Inferior parietal cortex (tissue), 1 donor: ENCODE measurements around the gene STARD10.
"Not testable (repeated sequence)": the region's sequence is repeated elsewhere in the genome, so short reads cannot be mapped to it uniquely, and the experiment has no call there.

ENCODE experiments used
- DNase-seq: peaks from one replicate; pipeline ENCODE4 v3.0.0-alpha.2; 2016; ENCODE audit errors: extremely low spot score

STARD10 gene

GRCh38 chr11:72826191-72826941 lies 32.5 kb upstream of the STARD10 start:
- no peak for DNase-seq

DNA sequence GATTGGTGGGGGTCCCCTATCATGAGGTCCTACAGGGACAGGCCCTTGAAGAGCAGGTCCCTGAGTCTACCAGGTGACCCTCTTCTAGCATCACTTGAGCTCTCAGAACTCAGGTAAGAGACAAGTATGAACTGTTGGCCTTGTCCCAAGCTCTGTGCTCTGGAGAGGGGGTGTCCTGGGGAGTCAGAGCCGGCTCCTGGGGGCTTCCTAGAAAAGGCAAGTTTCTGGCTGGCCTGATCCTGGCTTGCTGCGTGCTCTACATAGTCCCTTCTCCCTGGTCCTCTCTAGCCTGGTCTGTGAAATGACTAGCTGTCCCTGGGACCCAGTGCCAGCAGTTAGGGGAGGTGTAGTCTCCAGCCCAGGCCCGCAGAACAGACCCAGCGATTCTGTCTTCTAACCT lies 31.8 kb upstream of the STARD10 start:
- no peak for DNase-seq

GRCh38 chr11:72824811-72825505 lies 31.1 kb upstream of the STARD10 start:
- DNase-seq, result no peak

DNA sequence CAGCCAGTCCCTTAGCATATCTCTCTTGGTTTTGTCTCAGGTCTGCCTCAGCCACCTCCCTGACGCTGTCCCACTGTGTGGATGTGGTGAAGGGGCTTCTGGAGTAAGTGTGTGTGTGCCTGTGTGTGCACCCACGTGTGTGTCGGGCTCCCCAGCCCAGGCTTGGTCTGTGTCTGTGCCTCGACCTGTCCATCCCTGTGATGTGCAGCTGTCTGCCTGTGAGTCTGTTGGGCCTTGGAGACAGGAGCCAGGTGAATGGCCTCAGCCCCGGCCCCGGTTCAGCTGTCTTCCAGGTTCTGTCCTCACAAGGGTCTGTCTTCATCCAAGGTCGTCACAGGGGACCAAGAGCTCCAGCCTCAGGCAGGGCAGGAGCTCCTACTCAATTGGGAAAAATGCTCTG lies 30.2 kb upstream of the STARD10 start:
- no peak for DNase-seq

DNA sequence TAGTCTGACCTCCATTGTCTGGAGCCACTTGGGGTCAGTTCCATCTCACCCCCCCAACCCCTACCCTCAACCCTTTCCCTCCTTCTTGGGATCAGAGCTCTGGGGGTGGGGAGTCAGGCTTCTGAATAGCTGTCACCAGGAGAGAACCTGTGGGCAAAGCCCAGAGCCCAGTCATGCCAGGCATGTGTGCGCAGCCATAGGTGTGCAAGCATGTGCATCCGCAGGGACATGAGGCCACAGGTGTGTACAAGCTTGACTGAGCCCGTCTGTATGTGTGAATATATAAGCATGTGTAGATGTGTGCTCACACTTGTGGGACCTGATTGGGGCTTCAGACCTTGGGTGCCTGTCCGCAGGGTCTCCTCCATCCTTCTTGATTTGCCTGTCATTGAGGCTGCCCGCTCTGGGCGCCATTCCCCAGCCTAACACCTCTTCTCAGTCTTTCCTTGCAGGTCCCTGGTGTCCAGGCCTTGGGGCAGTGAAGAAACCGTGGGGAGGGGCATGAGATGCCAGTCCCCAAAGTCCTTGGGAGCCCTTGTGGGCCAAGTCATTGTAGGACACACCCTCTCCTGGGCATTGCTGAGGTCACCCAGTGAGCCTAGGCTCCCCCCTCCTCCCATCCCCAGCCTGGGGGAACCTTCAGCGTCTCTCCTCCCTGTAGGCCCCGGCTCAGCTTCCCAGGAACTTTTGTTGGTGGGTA lies 29.4 kb upstream of the STARD10 start:
- no peak for DNase-seq

- DNase-seq, result peak; percentile 82
These were observed 28.3 kb upstream of the STARD10 start for GRCh38 chr11:72821920-72822799.

GRCh38 chr11:72821221-72821919 lies 27.5 kb upstream of the STARD10 start:
- DNase-seq, result no peak

DNA sequence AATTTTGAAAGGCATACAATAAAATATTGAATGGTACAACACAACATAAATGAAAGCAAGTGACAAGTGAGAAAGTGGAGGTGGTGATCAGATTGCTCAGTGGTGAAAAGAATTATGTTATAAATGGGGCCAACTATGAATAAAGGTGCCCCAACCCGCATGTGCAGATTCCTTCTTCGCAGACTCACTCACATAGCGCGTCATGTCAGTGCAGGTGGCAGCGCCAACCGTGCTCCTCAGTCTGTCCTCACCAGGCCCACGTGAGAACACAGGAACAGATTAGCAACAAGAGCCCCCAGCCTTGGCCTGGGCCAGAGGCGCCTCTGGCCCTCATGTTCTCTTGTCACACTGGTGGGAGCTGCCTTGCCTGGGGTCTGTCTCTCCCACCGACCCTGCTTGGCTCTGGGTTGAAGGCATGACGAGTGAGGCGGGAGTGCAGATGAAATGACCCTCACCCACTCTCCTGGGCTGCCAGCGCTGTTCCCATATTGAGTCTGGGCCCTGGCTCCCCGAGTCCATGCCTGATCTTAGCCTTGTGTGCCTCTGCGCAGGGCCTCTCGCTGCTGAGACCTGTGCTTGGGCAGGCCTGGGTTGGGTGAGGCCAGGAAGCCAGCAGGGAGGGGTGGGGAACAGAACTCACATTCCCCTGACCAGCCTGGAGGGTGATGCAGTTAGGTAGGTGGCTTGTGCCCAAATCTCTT lies 26.7 kb upstream of the STARD10 start:
- no peak for DNase-seq

DNA sequence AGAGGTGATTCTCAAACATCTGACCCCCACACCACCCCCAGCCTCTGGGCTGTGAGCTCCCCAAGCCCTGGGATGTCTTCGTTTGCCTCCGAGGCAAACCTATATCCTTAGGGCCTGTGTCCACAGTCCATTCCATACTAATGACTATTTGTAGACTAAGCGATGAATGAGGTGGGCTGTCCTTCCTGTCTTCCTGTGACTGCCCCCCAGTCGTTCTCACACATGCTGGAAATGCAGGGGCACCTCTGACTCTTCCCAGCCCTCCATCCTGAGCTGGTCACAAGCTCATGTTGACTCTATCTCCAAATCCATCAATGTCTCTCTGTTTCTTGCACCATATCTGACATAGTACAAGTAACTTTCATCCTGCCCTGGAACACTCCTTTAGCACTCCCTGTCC lies 25.1 kb upstream of the STARD10 start:
- no peak for DNase-seq

- DNase-seq, result no peak
These were observed 24.1 kb upstream of the STARD10 start for GRCh38 chr11:72817966-72818365.

DNA sequence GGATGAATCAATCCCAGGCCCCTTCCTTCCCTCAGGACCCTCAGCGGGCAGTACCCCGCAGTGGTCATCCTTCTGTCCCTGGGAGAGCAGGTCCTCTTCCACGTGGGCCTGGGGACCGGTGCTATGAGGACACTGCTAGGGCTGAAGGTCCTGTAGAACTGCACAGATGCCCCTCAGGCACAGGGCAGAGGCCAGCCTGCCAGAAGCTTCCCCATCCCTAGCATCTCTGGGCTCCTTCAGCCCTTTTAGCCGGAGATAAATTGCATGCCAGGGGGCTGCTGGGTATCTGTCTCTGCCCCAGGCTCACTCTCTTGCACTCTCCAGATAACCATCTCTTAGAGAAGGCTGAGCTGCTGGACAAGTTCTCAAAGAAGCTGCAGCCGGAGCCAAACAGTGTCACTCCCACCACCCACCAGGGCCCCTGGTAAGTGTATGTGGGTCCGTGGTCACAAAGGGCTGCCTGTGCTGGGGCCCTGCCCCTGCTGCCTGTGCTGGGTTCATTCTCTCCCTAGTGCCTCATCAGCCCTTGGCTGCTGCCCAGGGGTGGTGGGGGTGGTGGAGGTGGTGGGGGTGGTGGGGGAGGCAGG lies 22.6 kb upstream of the STARD10 start:
- DNase-seq, result no peak

DNA sequence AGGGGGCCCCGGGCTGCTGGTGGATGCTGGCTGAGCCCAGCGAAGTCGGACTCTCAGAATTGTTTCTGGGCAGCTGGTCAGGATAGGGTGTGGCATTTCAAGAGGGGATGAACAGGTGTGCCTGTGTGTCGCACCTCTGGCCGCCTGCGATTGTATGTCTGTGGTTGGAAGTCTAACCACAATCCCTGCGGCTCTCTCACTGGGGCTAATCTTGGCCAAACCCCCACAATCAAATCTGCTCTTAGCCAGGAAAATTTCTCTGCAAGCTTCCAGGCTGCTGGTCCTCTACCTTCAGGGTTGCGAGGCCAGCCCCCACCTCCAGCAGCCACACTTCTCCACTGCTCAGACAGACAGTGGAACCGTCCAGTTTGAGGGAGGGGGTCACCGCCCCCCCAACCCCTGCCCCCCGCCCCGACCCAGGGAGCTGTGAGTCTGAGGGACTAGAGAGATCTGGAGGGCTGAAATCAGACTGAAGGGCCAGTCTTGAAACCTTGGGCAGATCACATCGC lies 21.3 kb upstream of the STARD10 start:
- DNase-seq, result no peak

DNA sequence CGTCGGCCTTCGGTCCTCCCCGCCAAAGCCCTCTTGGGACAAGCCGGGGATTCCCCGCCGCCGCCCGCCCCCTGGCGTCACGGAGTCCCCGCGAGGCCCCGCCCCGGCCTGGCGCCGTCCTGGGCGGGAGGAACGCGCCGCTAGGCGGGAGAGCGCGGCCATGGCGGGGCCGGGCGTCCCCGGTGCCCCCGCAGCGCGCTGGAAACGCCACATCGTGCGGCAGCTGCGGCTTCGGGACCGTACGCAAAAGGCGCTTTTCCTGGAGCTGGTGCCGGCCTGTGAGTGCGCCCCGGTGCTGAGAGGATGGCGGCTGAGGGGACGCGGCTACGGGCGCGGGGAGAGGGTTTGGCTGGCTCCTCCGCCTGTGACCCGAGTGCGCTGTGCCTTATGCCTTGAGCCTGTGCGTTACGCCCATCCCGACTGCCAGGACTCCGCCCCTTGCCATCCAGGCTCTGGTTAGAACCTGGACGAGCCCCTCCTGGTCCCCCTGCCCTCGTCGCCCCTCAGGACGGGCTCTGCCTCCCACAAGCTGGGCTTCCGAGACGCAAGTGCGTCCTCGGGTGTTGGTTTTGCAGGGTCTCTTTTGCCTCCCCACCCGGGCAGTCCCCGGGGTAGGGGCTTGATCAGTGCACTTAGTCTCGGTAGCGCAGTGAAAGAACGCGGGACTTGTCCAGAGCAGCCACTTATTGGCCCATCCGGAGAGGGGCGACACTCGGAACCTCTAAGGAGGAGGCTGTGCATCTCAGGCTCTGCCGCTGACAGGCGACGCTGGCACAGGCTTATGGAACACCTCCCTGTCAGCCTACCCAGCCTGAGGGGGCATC lies 20.7 kb upstream of the STARD10 start, which contains the start of gene ATG16L2:
Gene ATG16L2 (plus strand): TSS at position 126 of the 824 bp plus-strand sequence. CDS start 35 bp downstream, at position 161.
- no peak for DNase-seq

GRCh38 chr11:72813740-72814285 lies 20.0 kb upstream of the STARD10 start:
- peak; percentile 87 for DNase-seq

DNA sequence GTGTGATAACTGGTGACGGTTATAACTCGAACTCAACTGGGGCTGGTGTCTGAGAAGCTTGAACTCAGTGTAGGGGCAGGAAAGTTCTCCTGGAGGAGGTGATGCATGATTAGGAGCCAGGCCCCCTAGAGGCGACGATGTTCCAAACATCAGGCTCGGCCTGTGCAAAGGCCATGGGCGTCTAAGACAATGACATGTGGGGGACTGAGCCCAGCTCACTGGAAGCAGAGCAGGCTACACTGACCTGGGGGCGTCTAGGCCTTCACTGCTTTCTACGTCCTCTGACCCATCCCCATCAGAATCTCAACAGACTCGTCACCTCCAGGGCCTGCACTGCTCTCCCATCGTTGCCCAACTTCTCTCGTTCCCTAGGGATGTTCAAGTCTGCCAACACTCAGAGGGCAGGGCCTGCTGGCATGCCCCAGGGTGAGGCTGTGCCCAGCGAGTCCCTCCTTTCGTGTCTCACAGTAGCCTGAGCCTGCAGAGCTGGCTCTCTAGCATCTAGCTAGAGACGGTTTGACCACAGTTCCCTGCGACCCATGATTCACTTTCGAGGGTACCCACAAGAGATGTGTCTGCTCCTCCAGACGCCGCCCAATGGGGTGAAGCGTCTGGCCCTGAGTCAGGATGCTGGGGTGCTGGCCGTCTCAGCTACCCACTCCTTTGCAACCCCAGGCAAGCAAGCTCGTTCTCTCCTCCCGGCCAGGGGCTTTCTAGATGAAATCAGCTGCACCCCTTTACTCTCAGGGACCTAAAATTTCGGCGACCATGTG lies 19.3 kb upstream of the STARD10 start:
- DNase-seq, result no peak

DNA sequence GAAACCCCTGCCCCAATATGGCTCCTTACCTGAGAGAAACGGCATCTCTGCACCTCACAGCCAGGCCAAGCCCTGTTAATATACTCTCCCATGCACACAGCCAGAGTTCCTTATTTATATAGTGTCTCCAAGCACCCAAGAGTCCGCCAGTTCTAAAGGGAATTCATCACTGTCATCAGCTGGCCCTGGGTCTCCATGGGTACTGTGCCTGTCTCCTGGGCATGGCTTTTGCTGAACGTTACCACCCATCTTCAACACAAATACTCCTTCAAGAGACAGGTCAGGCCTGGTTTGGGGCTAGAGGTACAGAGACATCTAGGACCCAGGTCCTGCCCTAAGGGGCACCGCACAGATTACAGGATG lies 18.7 kb upstream of the STARD10 start:
- DNase-seq, result no peak

- not testable (repeated sequence) for DNase-seq
These were observed 17.8 kb upstream of the STARD10 start for GRCh38 chr11:72811686-72812085.

DNA sequence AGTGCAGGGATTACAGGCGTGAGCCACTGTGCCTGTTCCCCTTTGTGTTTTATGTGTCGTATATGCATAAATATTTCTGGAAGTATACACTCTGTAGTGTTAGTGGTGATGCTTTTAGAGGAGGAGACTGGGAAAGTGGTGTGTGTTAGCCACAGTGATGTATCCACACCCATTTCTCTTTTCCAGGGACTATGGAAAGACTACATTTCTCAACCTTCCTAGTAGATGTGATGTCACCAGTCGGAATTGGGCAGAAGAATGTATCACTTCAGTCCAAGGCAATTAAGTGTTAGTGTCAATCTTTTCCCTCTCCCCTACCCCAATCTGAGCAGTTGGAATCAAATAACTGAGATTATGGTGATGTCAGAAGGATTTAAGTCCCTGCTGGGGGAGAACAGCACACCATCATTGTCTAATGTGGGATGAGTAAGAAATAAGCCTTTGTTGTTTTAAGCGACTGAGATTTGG lies 14.5 kb upstream of the STARD10 start:
- DNase-seq, result no peak
